C1 segment of cervical spinal cord (tissue), 14 donors: Measurements from ENCODE around the gene TRDN.

Source experiments
- DNase-seq, 14 donors: peaks; one replicate each; lab custom pipeline; 2025; lab: John Stamatoyannopoulos, UW

TRDN gene

GRCh38 chr6:123171341-123172115, 465.2 kb downstream of the TRDN start:
- no peak for DNase-seq

- DNase-seq: no peak
Measured at GRCh38 chr6:123169774-123170095, 467.0 kb downstream of the TRDN start.

GRCh38 chr6:123168892-123169773, 467.6 kb downstream of the TRDN start:
- no peak for DNase-seq

GRCh38 chr6:123168466-123168865, 468.3 kb downstream of the TRDN start:
- DNase-seq: no peak
